Measurements from ENCODE around the gene EP400.

GRCh38 chr12:132102297-132102696, 152.6 kb downstream of the EP400 start:
- TF ChIP-seq CTCF (IDR thresholded peaks at IDR 0.05; ENCODE audit: low read length), result no peak
- TF ChIP-seq EZH2 (IDR thresholded peaks at IDR 0.05; ENCODE audit: borderline replicate concordance, low read length), result no peak
